ENCODE measurements around the gene CCDC134.

- TF ChIP-seq CTCF (IDR thresholded peaks at IDR 0.05; ENCODE audit: extremely low read depth in 1 of 2, insufficient read depth in 1 of 2, low read depth in 1 of 2, low read length in 2 of 2) (no peak), JUN (IDR thresholded peaks at IDR 0.05; ENCODE audit: borderline replicate concordance, insufficient read depth, insufficient read length, low read depth) (no peak)
Measured at GRCh38 chr22:41813726-41814410, 13.4 kb downstream of the CCDC134 start.
